Measurements from ENCODE around the gene PLD1.
"Not testable (repeated sequence)": the region's sequence is repeated elsewhere in the genome, so short reads cannot be mapped to it uniquely, and the experiment has no call there.

The PLD1 gene

DNA sequence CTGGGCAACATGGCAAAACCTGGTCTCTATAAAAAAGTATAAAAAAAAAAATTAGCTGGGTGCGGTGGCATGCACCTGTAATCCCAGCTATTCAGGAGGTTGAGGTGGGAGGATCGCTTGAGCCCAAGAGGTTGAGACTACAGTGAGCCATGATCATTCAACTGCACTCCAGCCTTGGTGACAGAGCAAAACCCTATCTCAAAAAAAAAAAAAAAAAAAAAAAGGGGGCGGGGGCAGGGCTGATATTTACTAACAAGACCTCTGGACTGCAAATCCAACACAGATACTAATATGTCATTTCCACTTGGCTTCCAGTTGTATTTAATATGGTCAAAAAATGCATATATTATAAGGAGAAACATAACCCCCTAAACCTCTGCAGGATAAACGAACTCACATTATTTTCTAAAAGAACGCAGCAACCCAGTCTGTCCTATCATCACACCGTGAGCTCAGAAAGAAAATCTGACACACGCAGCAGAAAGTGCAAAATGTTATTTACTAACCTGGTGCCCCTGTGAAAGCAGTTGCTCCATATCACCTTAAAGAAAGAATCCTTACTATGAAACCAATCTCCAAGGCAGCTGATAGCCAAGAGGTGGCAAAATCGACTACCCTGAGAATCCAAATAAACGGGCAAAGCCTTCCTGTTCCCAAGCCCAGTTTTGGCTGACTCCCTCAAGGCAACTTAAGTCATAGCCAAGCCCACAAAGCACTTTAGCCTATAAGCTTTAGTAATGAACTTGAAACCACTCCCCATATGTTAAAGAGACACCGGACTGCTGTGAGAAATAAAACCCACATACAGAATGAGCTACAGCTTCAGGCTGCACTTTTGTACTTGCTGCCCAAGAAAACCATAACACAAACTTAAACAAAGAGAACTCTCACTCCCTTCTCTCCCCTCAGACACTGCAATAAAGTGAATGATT is 39.3 kb downstream of the PLD1 start:
- DNase-seq = no peak

DNA sequence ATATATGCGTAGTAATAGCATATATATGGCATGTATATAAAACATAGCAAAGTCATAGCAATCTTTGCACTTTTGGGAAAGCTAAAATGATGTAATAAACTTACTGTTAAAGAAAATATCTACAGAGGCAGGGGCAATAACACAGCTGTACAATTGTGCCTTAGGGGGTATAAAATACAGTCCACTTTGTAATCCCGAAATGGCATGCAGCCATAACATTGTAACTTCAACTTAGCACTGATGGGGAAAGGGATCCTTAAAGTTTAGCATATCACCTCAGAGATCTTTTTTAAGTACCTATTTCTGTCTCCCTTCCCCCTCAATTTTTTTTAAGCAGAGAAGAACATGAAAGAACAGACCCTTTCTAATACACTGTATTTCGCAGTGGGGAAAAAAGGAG is 40.8 kb downstream of the PLD1 start:
- no peak for DNase-seq

DNA sequence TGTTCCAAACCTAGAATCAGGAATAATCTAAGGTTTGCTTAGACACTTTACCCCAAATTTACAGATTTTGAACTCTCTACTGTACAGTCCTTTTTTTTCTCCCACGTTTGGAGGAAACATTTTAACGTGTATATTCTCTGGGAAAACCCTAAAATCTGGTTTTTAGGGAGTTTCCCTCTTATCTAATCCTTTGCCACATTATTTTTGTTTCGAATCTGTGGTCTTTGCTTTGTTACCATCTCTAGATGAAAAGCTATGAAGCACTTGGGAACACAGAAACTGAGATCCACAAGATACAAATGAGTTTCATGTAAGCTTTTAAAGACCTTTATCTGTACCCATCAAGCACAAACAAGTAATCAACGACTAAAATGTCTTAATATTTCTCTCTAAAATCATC is 41.3 kb downstream of the PLD1 start:
- DNase-seq = no peak

DNA sequence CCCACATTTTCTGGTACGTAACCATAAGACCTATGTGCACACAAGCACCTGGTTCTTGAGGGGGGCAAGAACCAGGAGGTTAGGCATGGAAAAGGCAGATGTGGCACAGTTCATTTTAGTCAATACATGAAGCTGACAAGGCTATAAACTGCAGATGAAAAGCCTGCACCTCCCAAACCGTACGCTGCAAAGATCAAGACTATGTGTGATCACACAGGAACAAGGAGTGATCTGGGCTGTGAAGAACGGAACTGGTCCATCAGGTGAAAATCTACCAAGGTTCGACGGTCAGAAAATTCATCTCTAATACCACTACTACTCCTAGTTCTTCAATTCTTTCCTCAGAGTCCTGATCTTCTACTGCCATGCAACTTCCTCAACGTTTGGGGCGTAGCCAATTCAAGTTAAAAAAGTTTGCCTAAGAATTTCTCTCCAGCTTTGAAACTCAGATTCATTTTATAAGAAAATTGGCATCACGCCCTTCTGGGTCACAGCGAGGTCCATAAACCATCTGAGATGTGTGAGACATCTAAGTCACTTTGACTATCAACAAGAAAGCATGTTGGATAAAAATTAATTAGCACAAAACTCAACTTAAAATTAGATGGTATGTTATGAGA is 41.9 kb downstream of the PLD1 start:
- no peak for DNase-seq

DNA sequence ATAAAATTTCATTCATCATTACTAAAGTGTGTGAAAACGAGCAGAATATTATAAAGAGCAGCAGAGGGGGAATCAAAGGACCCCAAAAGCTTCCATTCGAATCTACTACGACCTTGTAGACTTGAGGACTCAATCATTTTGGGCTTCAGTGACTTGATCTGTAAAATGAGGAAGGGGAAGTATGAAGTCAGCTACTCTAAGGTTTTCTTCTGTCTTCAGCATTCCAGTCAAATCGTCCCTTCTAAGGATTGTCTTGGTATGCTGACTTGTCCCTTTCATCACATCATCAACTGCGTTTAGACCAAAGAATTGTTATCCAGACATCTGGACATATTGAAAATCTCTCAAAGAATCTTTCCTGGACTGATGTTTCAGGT is 44.8 kb downstream of the PLD1 start:
- DNase-seq = no peak

DNA sequence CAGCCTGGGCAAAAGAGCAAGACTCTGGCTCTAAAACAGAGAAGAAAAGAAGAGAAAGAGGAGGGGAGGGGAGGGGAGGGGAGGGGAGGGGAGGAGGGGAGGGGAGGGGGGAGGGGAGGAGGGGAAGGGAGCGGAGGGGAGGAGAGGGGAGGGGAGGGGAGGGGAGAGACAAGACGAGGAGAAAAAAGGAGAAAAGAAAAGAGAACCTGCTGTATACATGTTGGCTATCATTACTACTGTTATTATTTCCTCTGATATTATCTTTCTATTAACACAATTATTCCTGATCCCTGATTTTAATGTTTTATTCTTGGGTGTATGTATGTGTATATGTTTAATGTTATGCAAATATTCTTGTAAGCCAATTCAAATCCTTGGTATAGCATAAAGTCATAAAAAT is 46.9 kb downstream of the PLD1 start:
- no peak for DNase-seq

DNA sequence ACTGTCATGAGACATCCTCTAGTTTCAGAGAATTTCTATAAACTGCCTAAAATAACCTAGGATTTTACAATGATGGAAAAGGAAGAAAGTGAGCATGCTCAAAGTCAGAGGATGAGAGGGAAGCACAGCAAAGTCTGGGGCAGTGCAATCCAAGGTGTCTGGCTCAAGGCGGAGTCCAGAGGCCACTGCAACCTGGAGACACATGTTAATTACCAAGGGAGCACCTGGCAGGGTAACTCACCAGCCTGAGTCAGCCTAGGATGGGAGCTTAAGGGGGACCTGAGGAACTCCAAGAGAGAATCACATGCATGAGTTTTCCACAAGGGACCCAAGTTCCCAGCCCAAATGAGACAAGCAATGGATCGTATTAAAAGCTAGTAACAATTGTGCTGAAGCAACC is 49.8 kb downstream of the PLD1 start:
- no peak for DNase-seq

DNA sequence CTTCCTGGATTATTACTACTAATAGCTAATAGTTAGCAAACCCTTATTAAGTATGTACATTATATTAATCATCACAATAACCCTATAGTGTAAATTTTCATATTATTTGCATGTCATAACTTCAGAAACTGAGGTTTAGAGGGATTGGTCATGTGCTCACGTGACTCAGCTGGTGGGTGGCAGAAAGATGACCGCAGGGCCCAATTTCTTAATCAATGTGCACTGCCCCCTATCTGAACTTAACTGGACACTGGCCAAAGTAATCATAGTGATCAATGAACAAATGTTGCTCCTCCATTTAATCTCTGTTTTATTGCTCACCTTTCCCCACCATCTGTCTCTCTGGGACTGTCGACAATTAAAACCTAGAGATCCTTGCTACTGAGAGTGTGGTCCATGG is 52.2 kb downstream of the PLD1 start:
- DNase-seq = no peak

DNA sequence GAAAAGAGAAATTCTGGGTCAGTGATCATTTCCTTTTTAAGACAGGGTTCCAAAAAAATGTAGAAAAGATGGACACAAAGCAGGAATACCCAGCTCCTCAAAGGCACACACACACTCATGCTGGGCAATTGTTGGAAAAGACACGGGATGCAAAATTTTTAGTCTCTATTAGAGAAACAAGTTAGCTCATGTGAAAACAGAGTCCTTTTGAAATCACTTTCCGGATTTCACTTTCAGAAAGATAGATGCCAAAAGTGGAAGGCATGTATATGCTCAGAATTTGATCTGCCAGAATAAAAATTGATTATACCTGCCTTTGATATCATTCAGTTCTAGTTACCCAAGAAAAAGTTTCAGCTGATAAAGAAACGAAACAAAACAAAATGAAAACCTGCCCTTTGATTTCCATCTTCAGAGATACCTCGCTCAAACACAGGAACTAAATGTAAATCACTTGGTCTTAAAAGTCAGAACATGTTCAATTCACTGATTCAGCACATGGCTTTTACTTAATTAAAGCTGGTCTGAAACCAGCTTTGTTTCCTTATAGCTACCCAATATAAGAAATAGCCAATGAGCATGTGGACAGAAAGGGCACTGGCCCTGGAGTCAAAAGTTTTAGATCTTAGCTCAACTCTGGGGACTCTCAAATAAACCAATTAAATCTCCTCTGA is 52.8 kb downstream of the PLD1 start:
- no peak for DNase-seq

DNA sequence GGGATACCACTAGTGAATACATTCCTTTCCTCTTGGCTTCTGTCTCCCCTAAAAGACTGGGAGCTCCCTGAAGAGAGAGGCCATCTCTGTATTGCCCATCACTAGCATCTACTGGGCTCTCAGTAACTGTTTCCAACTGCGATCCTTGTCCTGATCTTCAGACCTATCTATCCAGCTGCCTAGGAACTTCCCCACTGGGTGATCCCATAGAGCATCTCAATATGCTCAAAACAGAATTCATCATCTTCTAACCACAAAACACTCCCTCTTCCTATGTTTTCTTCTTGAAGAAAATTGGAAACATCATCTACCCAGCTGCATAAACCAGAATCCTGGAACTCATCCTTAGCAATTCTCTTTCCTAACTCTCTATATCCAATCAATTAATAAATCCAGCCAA is 54.6 kb downstream of the PLD1 start:
- DNase-seq = no peak

DNA sequence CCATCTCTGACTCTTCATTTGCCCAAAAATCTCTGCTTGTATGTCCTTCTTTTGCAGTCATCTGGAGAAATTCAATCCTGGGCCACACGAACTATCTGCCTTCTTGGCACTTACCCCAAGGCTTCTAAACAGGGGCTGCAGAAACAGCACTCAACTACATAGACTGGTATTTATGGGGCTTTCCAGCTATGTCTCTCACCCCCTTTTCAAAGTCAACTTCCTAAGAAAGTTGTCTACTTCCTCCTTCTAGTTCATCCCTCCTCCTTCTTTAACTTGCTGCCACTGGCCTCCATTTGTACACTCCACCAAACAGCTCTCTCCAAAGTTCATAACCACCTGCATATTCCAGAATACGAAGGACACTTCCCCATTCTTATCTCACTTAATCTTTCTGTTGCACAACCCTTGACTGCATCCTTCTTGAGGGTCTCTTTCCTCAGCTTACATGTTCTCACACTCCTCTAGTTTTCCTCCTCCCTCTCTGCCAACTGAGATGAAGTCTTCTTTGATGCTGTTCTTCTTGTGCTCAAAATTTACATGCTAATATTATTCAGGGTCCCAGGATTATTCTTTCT is 55.2 kb downstream of the PLD1 start:
- no peak for DNase-seq

DNA sequence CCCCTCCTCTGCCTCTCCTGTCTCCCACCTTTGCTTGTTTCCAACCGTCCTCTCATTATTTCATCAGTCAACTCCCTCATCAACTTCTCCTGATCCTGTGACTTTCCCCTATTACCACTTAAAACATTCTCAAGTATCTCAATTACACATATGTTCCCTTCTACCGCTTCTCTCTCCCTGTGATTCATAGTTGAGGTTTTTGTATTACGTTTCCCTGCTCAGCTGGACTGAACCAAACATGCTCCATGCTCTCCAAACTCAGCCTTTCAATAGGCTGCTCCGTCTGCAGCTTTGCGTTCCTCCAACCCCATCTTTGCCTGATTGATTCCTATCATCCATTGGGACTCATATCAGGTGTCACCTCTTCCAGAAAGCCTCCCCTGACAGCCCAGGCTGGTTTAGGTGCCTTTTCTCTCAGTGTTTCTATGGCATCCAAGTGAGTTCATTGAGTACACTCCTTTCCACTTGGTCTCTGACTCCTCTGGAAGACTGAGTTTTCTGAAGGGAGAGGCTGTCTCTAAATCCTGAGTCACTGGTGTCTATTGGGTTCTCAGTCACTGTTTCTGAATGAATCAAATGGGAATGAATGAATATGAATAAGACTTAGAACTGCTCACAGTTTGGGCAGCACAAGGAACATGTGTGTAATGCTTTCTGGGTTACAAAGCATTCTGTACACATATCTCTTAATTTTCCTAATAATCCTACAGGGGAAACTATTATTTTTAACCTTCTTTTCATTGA is 56.4 kb downstream of the PLD1 start:
- no peak for DNase-seq

DNA sequence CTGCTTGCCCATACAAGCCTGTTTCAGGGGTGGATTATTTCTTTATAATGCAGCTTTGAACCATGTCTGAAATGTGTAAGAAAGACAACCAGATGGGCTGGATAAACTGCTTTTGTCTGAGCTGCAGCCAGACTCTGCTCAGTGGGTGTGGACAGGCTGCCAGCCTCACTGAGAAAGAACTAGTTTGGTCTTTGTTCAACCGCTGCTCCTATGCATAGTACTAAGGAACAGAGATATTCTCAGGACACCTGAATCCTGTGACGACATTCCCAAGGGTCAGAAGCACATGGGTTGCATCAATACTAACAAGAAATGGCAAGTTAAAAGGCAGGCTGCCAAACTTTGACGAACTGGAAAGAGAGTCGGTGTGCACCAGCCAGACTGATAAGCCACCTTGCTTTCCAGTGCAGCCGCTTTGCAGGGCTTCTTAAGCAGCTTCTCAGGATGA is 57.2 kb downstream of the PLD1 start:
- no peak for DNase-seq

DNA sequence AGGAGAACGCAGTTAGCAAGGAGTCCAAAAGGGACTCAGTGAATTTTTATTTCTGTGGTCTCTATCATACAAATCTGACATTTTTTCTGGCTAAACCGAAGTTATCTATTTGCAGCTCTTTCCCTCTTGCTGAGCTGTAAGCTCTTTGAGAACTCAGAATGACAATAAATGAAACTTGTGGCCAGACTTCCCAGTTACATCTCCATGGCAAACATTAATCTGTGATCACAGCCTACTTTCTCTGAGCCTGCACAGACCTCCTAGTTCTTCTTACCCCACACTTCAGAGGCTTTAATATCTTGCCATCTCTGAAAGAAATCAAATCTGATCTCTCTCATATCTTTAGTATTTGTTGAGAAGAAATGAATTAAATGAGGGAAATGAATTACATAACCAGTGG is 58.0 kb downstream of the PLD1 start:
- no peak for DNase-seq

DNA sequence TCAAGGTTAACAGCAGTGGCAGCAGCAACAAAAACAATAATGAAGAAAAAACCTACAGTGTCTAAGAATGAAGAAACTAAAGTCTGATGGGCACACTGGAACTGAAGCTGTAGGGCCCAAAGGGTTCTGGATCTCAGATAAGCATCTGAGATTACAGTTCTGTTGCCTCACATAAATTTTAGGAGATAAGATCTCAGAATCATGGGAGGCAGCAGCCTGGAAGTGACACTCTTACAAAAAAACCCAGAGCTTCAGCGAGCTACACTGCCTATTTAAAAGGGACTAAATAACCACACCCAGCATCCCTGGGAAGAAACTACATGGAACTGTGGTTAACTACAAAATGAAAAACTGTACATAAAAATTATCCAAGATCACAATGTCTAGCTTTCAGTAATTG is 61.2 kb downstream of the PLD1 start:
- no peak for DNase-seq

DNA sequence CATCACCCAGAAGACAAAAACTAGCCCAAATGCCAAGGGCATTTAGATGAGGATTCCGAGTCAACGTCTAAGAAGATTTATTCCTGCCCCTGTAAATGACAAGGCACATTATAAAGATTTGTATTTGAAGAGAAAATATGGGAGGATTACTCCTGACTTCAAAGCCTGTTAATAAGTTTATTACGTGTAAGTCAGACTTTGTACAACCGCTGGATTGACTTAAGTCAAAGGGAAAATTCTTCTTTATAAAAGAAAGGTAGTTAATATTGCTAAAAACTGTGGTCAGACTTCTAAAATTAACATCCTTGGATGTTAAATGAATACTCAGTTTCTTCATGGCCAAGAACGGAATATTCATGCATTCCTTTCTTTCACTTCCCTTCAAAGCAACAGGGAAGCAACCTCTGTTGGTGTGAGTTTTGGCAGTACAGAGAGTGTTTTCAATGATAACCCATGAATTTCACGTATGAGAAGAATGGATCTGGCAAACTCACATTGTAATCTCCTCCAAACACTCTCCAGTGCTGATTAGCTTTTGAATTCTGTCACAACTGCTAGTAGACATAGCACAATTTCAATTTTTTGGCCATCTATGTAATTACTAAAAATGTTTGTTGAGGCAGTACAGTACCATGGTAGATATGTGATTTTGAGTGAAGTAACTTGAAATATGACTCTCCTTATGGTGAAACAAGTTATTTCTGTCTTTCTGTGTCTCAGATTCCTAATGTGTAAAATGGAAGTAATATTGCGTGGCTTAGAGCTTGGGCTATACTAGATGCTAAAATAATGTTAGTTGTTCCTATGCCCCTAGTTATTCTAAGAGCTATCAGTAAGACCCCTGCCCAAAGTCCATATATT is 62.0 kb downstream of the PLD1 start:
- DNase-seq = no peak

DNA sequence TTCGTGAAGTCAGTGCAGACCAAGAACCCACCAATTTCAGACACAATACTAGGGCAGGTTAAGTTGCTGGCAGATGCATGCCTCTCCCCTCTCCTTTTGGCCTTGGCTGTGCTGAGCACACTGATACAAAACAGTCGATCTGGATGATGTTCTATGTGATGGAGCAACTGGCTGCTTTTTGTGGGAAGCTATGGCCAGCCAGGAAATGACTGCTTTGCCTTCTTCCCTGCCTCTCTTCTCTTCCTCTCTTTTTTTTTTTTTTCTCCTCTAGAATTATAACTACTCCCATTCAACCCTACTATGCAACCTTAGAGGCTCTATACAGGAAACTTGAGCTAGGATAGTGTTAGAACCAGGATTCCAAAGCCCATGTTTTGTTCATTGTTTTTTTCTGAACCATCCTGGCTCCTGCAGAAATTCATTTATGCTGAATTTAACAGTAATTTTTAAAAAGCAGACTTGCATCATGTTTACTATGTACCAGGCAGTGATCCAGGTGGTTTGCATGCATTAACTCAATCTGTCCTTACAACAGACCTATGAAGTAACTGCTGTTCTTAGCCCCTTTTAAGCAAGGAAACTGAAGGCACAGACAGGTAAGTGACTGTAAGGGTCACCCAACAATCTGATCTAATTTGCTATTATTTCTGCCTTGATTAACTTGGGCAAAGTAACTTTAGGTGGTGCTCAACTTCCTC is 62.9 kb downstream of the PLD1 start:
- no peak for DNase-seq

DNA sequence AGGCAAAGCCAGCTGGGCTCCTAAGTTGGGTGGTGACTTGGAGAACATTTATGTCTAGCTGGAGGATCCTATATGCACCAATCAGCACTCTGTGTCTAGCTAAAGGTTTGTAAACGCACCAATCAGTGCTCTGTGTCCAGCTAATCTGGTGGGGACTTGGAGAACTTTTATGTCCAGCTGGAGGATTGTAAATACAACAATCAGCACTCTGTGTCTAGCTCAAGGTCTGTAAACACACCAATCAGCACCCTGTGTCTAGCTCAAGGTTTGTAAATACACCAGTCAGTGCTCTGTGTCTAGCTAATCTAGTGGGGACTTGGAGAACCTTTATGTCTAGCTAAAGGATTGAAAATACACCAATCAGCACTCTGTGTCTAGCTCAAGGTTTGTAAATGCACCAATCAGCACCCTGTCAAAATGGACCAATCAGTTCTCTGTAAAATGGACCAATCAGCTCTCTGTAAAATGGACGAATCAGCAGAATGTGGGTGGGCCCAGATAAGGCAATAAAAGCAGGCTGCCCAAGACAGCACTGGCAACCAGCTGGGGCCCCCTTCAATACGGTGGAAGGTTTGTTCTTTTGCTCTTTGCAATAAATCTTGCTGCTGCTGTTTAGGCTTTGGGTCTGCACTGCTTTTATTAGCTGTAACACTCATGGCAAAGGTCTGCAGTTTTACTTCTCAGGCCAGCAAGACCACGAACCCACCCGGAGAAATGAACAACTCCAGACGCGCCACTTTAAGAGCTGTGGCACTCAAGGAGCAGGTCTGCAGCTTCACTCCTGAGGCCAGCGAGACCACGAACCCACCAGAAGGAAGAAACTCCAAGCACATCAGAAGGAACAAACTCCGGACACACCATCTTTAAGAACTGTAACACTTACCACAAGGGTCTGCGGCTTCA is 63.7 kb downstream of the PLD1 start:
- not testable (repeated sequence) for DNase-seq

DNA sequence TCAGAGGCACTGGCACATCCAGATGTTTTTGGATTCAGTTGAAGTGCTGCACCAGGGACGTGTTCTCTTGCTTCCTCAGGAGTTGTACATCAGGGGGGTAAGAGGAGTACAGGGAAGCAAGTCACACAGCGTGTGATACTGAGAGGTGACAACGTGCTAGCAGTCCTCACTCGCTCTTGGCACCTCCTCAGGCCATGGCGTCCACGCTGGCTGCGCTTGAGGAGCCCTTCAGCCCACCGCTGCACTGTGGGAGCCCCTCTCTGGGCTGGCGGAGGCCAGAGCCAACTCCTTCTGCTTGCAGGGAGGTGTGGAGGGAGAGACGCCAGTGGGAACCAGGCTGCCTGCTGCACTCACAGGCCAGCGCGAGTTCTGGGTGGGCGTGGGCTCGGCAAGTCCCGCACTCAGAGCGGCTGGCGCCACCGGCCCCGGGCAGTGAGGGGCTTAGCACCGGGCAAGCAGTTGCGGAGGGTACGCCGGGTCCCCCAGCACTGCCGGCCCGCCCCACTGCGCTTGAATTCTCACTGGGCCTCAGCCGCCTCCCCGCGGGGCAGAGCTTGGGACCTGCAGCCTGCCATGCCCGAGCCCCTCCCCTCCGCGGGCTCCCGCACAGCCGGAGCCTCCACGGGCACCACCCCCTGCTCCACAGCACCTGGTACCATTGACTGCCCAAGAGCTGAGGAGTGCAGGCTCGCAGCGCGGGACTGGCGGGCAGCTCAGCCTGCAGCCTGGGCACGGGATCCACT is 64.5 kb downstream of the PLD1 start:
- no peak for DNase-seq
